Duodenal mucosa (tissue), 2 donors: ENCODE data around the gene FBXL7.

Source experiments
- H3K27ac ChIP-seq: one replicate; pipeline ENCODE4 v1.7.0; 2013; ENCODE audit warnings: low read depth, low read length
- H3K27me3 ChIP-seq, 2 donors: one replicate each; pipeline ENCODE4 v1.7.0; 2013; ENCODE audit warnings: low read length in 2 of 2, control low read depth in 1 of 2; ENCODE audit not compliant: insufficient read depth in 2 of 2, control insufficient read depth in 1 of 2
- H3K36me3 ChIP-seq, 2 donors: one replicate each; pipeline ENCODE4 v1.7.0; 2013; ENCODE audit warnings: low read length in 2 of 2, control low read depth in 1 of 2; ENCODE audit not compliant: insufficient read depth in 2 of 2, control insufficient read depth in 1 of 2
- H3K4me1 ChIP-seq, 2 donors: one replicate each; pipeline ENCODE4 v1.7.0; 2013; ENCODE audit warnings: low read length in 2 of 2, control low read depth in 1 of 2; ENCODE audit not compliant: insufficient read depth in 2 of 2, control insufficient read depth in 1 of 2
- H3K4me3 ChIP-seq, 2 donors: one replicate each; pipeline ENCODE4 v1.7.0; 2013; ENCODE audit warnings: low read length in 2 of 2, low read depth in 1 of 2
- H3K9ac ChIP-seq, 2 donors: one replicate each; pipeline ENCODE4 v1.7.0; 2013; ENCODE audit warnings: low read length in 2 of 2, low read depth in 1 of 2
- H3K9me3 ChIP-seq, 2 donors: one replicate each; pipeline ENCODE4 v1.7.0; 2013; ENCODE audit warnings: low read length in 2 of 2, control low read depth in 1 of 2; ENCODE audit not compliant: control insufficient read depth in 1 of 2

The FBXL7 gene

GRCh38 chr5:15783734-15784133, 283.8 kb downstream of the FBXL7 start:
- H3K4me3 ChIP-seq: no peak overlapping the region
- no peaks in the 10 kb centered on the region for H3K4me1 ChIP-seq
- H3K36me3 ChIP-seq: no peaks in the 10 kb centered on the region
- H3K9ac ChIP-seq: no peak overlapping the region
- H3K9me3 ChIP-seq: peaks cover 0 to 6% of the 10 kb centered on the region in 2 donors
- H3K27ac ChIP-seq: no peak overlapping the region
- no peaks in the 10 kb centered on the region for H3K27me3 ChIP-seq

GRCh38 chr5:15785531-15785981, 285.6 kb downstream of the FBXL7 start:
- Histone ChIP-seq H3K27me3 (no peaks in the 10 kb centered on the region), H3K9me3 (peaks cover 0 to 14% of the 10 kb centered on the region in 2 donors), H3K4me3 (no peak overlapping the region), H3K9ac (no peak overlapping the region), H3K36me3 (no peaks in the 10 kb centered on the region), H3K4me1 (no peaks in the 10 kb centered on the region), H3K27ac (no peak overlapping the region)

DNA sequence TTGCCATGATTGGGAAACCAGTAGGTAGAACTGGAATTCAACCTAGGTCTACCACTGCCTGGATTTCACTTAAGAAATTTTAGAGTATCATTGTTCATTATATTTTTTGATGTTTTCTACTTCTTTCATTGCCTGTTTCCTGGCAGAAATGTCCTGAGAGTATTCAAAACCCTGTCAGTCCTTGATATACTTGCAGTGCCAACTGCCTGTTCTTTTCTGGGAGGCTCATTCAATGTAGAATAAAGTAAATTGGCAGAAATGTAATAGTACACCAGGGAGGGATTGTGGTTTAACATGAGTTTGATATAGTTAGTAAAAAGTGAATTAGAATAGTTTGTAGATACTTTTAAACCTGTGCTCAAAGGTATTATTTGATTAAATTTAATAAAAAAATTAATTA, 286.3 kb downstream of the FBXL7 start:
- H3K9ac ChIP-seq: no peak overlapping the region
- peaks cover 0 to 14% of the 10 kb centered on the region in 2 donors for H3K9me3 ChIP-seq
- no peaks in the 10 kb centered on the region for H3K36me3 ChIP-seq
- no peak overlapping the region for H3K27ac ChIP-seq
- no peaks in the 10 kb centered on the region for H3K27me3 ChIP-seq
- no peaks in the 10 kb centered on the region for H3K4me1 ChIP-seq
- H3K4me3 ChIP-seq: no peak overlapping the region

GRCh38 chr5:15786884-15787283, 286.9 kb downstream of the FBXL7 start:
- Histone ChIP-seq H3K4me3 (no peak overlapping the region), H3K4me1 (no peaks in the 10 kb centered on the region), H3K27ac (no peak overlapping the region), H3K27me3 (no peaks in the 10 kb centered on the region), H3K9me3 (peaks cover 0 to 13% of the 10 kb centered on the region in 2 donors), H3K9ac (no peak overlapping the region), H3K36me3 (no peaks in the 10 kb centered on the region)

DNA sequence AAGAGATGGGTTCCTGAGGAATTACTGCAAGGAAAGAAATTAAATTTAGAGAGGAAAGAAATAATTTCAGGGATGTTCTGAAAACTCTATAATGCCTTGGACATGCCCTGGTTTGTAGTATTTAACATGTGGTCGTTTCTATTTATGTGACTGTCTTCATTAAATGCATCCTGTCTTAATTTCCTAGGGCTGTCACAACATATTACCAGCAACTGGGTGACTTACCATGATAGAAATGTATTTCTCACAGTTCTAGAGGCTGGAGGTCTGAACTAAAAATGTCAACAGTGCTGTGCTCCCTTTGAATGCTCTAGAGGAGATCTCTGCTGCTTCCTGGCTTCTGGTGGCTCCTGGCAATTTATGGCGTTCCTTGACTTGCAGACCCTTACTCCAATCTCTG, 287.7 kb downstream of the FBXL7 start:
- no peaks in the 10 kb centered on the region for H3K36me3 ChIP-seq
- no peak overlapping the region for H3K4me3 ChIP-seq
- no peak overlapping the region for H3K9ac ChIP-seq
- H3K4me1 ChIP-seq: no peaks in the 10 kb centered on the region
- H3K9me3 ChIP-seq: peaks cover 0 to 8% of the 10 kb centered on the region in 2 donors
- no peak overlapping the region for H3K27ac ChIP-seq
- H3K27me3 ChIP-seq: no peaks in the 10 kb centered on the region

- H3K9me3 ChIP-seq: peaks cover 0 to 8% of the 10 kb centered on the region in 2 donors
- no peaks in the 10 kb centered on the region for H3K36me3 ChIP-seq
- no peak overlapping the region for H3K27ac ChIP-seq
- no peak overlapping the region for H3K4me3 ChIP-seq
- H3K9ac ChIP-seq: no peak overlapping the region
- no peaks in the 10 kb centered on the region for H3K27me3 ChIP-seq
- H3K4me1 ChIP-seq: no peaks in the 10 kb centered on the region
Observed at GRCh38 chr5:15789642-15790041, 289.7 kb downstream of the FBXL7 start.

- Histone ChIP-seq H3K4me3 (no peak overlapping the region), H3K36me3 (no peaks in the 10 kb centered on the region), H3K4me1 (no peaks in the 10 kb centered on the region), H3K27ac (no peak overlapping the region), H3K27me3 (no peaks in the 10 kb centered on the region), H3K9me3 (peaks cover 0 to 8% of the 10 kb centered on the region in 2 donors), H3K9ac (no peak overlapping the region)
Observed at GRCh38 chr5:15790446-15791018, 290.6 kb downstream of the FBXL7 start.

DNA sequence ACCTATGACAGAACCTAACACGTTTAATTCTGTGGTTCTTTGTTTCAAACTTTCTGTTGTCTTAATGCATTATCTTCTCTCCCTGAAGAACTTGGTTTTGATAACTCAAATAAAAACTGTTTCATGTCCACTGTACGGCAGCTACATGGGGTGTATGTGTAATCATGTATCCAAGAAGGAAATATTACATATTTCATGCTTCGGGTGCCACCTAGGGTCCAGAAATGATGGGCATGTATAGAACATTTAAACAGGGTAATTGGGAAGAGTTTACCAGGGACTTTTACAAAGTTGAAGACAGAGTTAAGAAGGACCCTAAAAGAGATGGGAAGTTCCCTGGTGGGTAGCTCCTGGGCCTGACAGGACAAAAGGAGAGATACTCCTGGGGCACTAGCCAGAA, 291.3 kb downstream of the FBXL7 start:
- peaks cover 0 to 8% of the 10 kb centered on the region in 2 donors for H3K9me3 ChIP-seq
- H3K36me3 ChIP-seq: no peaks in the 10 kb centered on the region
- H3K27ac ChIP-seq: no peak overlapping the region
- no peak overlapping the region for H3K4me3 ChIP-seq
- H3K27me3 ChIP-seq: no peaks in the 10 kb centered on the region
- no peaks in the 10 kb centered on the region for H3K4me1 ChIP-seq
- H3K9ac ChIP-seq: no peak overlapping the region

- no peak overlapping the region for H3K4me3 ChIP-seq
- no peaks in the 10 kb centered on the region for H3K4me1 ChIP-seq
- no peak overlapping the region for H3K9ac ChIP-seq
- peaks cover 0 to 8% of the 10 kb centered on the region in 2 donors for H3K9me3 ChIP-seq
- no peaks in the 10 kb centered on the region for H3K27me3 ChIP-seq
- no peaks in the 10 kb centered on the region for H3K36me3 ChIP-seq
- no peak overlapping the region for H3K27ac ChIP-seq
Observed at GRCh38 chr5:15791859-15792258, 291.9 kb downstream of the FBXL7 start.

- Histone ChIP-seq H3K9ac (no peak overlapping the region), H3K4me1 (no peaks in the 10 kb centered on the region)
Observed at GRCh38 chr5:15794052-15794985, 294.3 kb downstream of the FBXL7 start.

More at GRCh38 chr5:15794052-15794985, 294.3 kb downstream of the FBXL7 start:
- no peak overlapping the region for H3K4me3 ChIP-seq
- no peaks in the 10 kb centered on the region for H3K27me3 ChIP-seq
- H3K27ac ChIP-seq: no peak overlapping the region
- H3K36me3 ChIP-seq: no peaks in the 10 kb centered on the region
- H3K9me3 ChIP-seq: peaks cover 0 to 6% of the 10 kb centered on the region in 2 donors
